Left hindlimb (tissue), 1 donor: Measurements from ENCODE around the gene HOXA6.

ENCODE experiments used
- DNase-seq: peaks from one replicate; pipeline ENCODE4 v3.0.0-alpha.2; 2018

HOXA6 gene

GRCh38 chr7:27172823-27173510, 25.4 kb upstream of the HOXA6 start:
- peak; percentile 86 for DNase-seq

- DNase-seq, result no peak
Measured at GRCh38 chr7:27172315-27172774, 24.8 kb upstream of the HOXA6 start.

GRCh38 chr7:27171637-27172314, 24.2 kb upstream of the HOXA6 start:
- peak; percentile 67 for DNase-seq

- DNase-seq, result peak; percentile 62
Measured at GRCh38 chr7:27171325-27171636, 23.7 kb upstream of the HOXA6 start.

- no peak for DNase-seq
Measured at GRCh38 chr7:27170426-27171324, 23.1 kb upstream of the HOXA6 start.

GRCh38 chr7:27169658-27170425, 22.3 kb upstream of the HOXA6 start:
- peak; percentile 81 for DNase-seq

GRCh38 chr7:27168265-27168947, 20.8 kb upstream of the HOXA6 start:
- DNase-seq, result peak; percentile 85

- no peak for DNase-seq
Measured at GRCh38 chr7:27167916-27168264, 20.3 kb upstream of the HOXA6 start.

GRCh38 chr7:27166531-27167505, 19.2 kb upstream of the HOXA6 start:
- DNase-seq, result peak; percentile 76

- DNase-seq, result no peak
Measured at GRCh38 chr7:27165996-27166530, 18.5 kb upstream of the HOXA6 start.

GRCh38 chr7:27165089-27165995, 17.8 kb upstream of the HOXA6 start, which contains the start of gene HOXA9:
Gene HOXA9 (minus strand): TSS chr7:27165537. CDS start chr7:27165457, 80 bp downstream.
- DNase-seq, result peak; percentile 93

GRCh38 chr7:27164367-27165088, 17.0 kb upstream of the HOXA6 start:
- DNase-seq, result peak; percentile 66

- no peak for DNase-seq
Measured at GRCh38 chr7:27164045-27164366, 16.4 kb upstream of the HOXA6 start.

GRCh38 chr7:27163288-27164044, 15.9 kb upstream of the HOXA6 start:
- no peak for DNase-seq

- no peak for DNase-seq
Measured at GRCh38 chr7:27162561-27163287, 15.2 kb upstream of the HOXA6 start.

- DNase-seq, result peak; percentile 78
Measured at GRCh38 chr7:27161721-27162560, 14.4 kb upstream of the HOXA6 start.
